Thyroid gland (tissue), 4 donors: ENCODE data around the gene ZNF467.

Experiments used
- CTCF ChIP-seq, 6 experiments: fragments of 200-600 bp in 3 of 6; fragments of 450-650 bp in 3 of 6; sonication (generic) in 3 of 6; IDR thresholded peaks; one replicate each; pipeline ENCODE4 v1.5.1; 2016 to 2019; ENCODE audit warnings: antibody characterized with exemption in 6 of 6, mild to moderate bottlenecking in 2 of 6, inconsistent platforms in 1 of 6, moderate library complexity in 1 of 6
- POLR2A ChIP-seq, 2 donors: fragments of 450-650 bp; IDR thresholded peaks; one replicate each; pipeline ENCODE4 v1.6.1; 2017; ENCODE audit warnings: antibody characterized with exemption in 2 of 2, mild to moderate bottlenecking in 2 of 2, moderate library complexity in 1 of 2

- TF ChIP-seq POLR2A (IDR thresholded peaks at IDR 0.05) (no peak), CTCF (IDR thresholded peaks at IDR 0.05) (no peak)
Observed at GRCh38 chr7:149763563-149764240, 9.7 kb downstream of the ZNF467 start.
